NCI-H1092 treated with DMSO at 0.1 percent for 48 hours (cell line): ENCODE results near the gene PER2.

Experiments
- DNase-seq: peaks from one replicate; lab custom pipeline; 2025; lab: John Stamatoyannopoulos, UW

Gene PER2

GRCh38 chr2:238263204-238264071, 25.0 kb downstream of the PER2 start:
- DNase-seq: peak; percentile 37

- DNase-seq: no peak
Measured at GRCh38 chr2:238262496-238263122, 25.8 kb downstream of the PER2 start.

GRCh38 chr2:238261718-238262375, 26.6 kb downstream of the PER2 start:
- DNase-seq: no peak

- DNase-seq: no peak
Measured at GRCh38 chr2:238260883-238261282, 27.5 kb downstream of the PER2 start.

- no peak for DNase-seq
Measured at GRCh38 chr2:238259061-238260020, 29.1 kb downstream of the PER2 start.

GRCh38 chr2:238257786-238258700, 30.4 kb downstream of the PER2 start:
- no peak for DNase-seq

GRCh38 chr2:238256594-238257104, 31.8 kb downstream of the PER2 start:
- DNase-seq: peak; percentile 84

GRCh38 chr2:238256111-238256510, 32.3 kb downstream of the PER2 start:
- no peak for DNase-seq

- no peak for DNase-seq
Measured at GRCh38 chr2:238255636-238256035, 32.8 kb downstream of the PER2 start.

- DNase-seq: no peak
Measured at GRCh38 chr2:238255151-238255551, 33.3 kb downstream of the PER2 start.

GRCh38 chr2:238254095-238254723, 34.2 kb downstream of the PER2 start:
- DNase-seq: no peak

- DNase-seq: no peak
Measured at GRCh38 chr2:238252766-238253630, 35.4 kb downstream of the PER2 start.

- DNase-seq: no peak
Measured at GRCh38 chr2:238251986-238252385, 36.4 kb downstream of the PER2 start.

GRCh38 chr2:238251331-238251730, 37.1 kb downstream of the PER2 start:
- no peak for DNase-seq

- no peak for DNase-seq
Measured at GRCh38 chr2:238250896-238251295, 37.5 kb downstream of the PER2 start.

- no peak for DNase-seq
Measured at GRCh38 chr2:238247841-238248453, 40.5 kb downstream of the PER2 start.

GRCh38 chr2:238247002-238247822, 41.2 kb downstream of the PER2 start:
- no peak for DNase-seq

- no peak for DNase-seq
Measured at GRCh38 chr2:238244151-238244550, 44.3 kb downstream of the PER2 start.
